GM12878 (cell line): Measurements from ENCODE around the gene RAET1E. TPM values are rescaled to one million over a fixed set of nuclear protein-coding genes. Genes with fewer than 3 reads are reported as not detected.

Experiments
- ATAC-seq: fragments of 200-7000 bp; cut with Tn5 transposase; 3 replicates; pipeline ENCODE4 v1.9.1; 2020; ENCODE audit warnings: mild to moderate bottlenecking, moderate library complexity
- BruUV-seq: library from RNA; stranded (reverse); fragments of 400-500 nt; replicated peaks from 2 replicates; lab custom pipeline; 2021; lab: Mats Ljungman, UMichigan
- CTCF ChIA-PET: fragments of 300-600 bp; sonication (Branson Sonifier 250); formaldehyde crosslinking; extraction: SDS; loops from one replicate; lab custom pipeline; 2021; ENCODE audit warnings: inconsistent platforms; lab: Yijun Ruan, JAX
- POLR2A ChIA-PET: fragments of 350-600 bp; formaldehyde crosslinking; extraction: SDS; loops from one replicate; lab custom pipeline; 2021; ENCODE audit warnings: inconsistent platforms; lab: Charles Lee
- RAD21 ChIA-PET: fragments of 300-600 bp; sonication (Branson Sonifier 250); formaldehyde crosslinking; loops from one replicate; lab custom pipeline; 2023; ENCODE audit warnings: antibody characterized with exemption; ENCODE audit not compliant: unreplicated experiment; lab: Charles Lee
- SMC1A ChIA-PET: fragments of 300-600 bp; sonication (Branson Sonifier 250); formaldehyde crosslinking; loops from one replicate; lab custom pipeline; 2023; ENCODE audit not compliant: unreplicated experiment, uncharacterized antibody; lab: Charles Lee
- DNase-seq: peaks from one replicate; pipeline ENCODE4 v3.0.0-alpha.2; 2011; ENCODE audit warnings: low read depth, low spot score
- FAIRE-seq: peaks from 3 replicates; lab custom pipeline; 2011; peaks lifted over from hg19 to GRCh38; lab: Jason Lieb, UNC
- H2AFZ ChIP-seq: 2 replicates; pipeline ENCODE4 v1.6.0; 2011; ENCODE audit warnings: low read depth, low read length, control low read depth; ENCODE audit not compliant: control insufficient read depth
- H3K27ac ChIP-seq: 2 replicates; pipeline ENCODE4 v1.5.1; 2011; ENCODE audit warnings: control low read depth; ENCODE audit not compliant: control insufficient read depth, insufficient read depth
- H3K27me3 ChIP-seq, 2 experiments: replicated peaks in 1 of 2; 2 replicates each; pipeline versions ENCODE4 v1.6.0 to v1.6.1; 2011; ENCODE audit warnings: low read length in 1 of 2; ENCODE audit not compliant: control insufficient read depth in 2 of 2, insufficient read depth in 2 of 2
- H3K36me3 ChIP-seq, 2 experiments: 2 replicates each; pipeline ENCODE4 v1.5.1; 2011; ENCODE audit warnings: low read length in 1 of 2; ENCODE audit not compliant: control insufficient read depth in 2 of 2, insufficient read depth in 2 of 2
- H3K4me1 ChIP-seq: 2 replicates; pipeline ENCODE4 v1.6.1; 2011; ENCODE audit warnings: mild to moderate bottlenecking, low read length, moderate library complexity, mixed read lengths; ENCODE audit not compliant: control insufficient read depth, insufficient read depth
- H3K4me2 ChIP-seq: 2 replicates; pipeline ENCODE4 v1.6.0; 2011; ENCODE audit warnings: control low read depth; ENCODE audit not compliant: control insufficient read depth, insufficient read depth
- H3K4me3 ChIP-seq: fragments of 200-600 bp; sonication (generic); 2 replicates; pipeline ENCODE4 v1.5.1; 2016
- H3K79me2 ChIP-seq: 2 replicates; pipeline ENCODE4 v1.6.0; 2011; ENCODE audit warnings: low read length; ENCODE audit not compliant: control insufficient read depth, insufficient read depth
- H3K9ac ChIP-seq: 2 replicates; pipeline ENCODE4 v1.8.0; 2011; ENCODE audit warnings: low read length, control low read depth, mixed read lengths; ENCODE audit not compliant: control insufficient read depth, insufficient read depth
- H3K9me3 ChIP-seq: replicated peaks from 3 replicates; pipeline ENCODE4 v1.5.1; 2011; ENCODE audit warnings: mild to moderate bottlenecking, low read length; ENCODE audit not compliant: control insufficient read depth, insufficient read depth
- H4K20me1 ChIP-seq: 2 replicates; pipeline ENCODE4 v1.6.0; 2011; ENCODE audit not compliant: control insufficient read depth, insufficient read depth
- CREB1 ChIP-seq: IDR thresholded peaks from 2 replicates; pipeline ENCODE4 v1.6.1; 2012; ENCODE audit warnings: low read depth, mild to moderate bottlenecking, inconsistent platforms
- EGR1 ChIP-seq, 2 experiments: IDR thresholded peaks; 1 replicate in 1 of 2; 2 replicates in 1 of 2; pipeline ENCODE4 v1.6.1; 2011 to 2012; ENCODE audit warnings: low read depth in 2 of 2, low read length in 2 of 2, borderline replicate concordance in 1 of 2, mild to moderate bottlenecking in 1 of 2, moderate library complexity in 1 of 2
- GATAD2B ChIP-seq: fragments of 450-650 bp; conservative IDR thresholded peaks from 2 replicates; pipeline ENCODE4 v1.6.1; 2017; ENCODE audit warnings: low read depth, mild to moderate bottlenecking, moderate library complexity
- NFYA ChIP-seq: IDR thresholded peaks from 2 replicates; pipeline ENCODE4 v1.6.1; 2011; ENCODE audit warnings: low read depth, mild to moderate bottlenecking, low read length, improper control_type of control experiment, borderline replicate concordance
- NR2C1 ChIP-seq: fragments of 450-650 bp; IDR thresholded peaks from 2 replicates; pipeline ENCODE4 v1.6.1; 2017; ENCODE audit warnings: antibody characterized with exemption, mild to moderate bottlenecking, moderate library complexity
- SMAD5 ChIP-seq: IDR thresholded peaks from 2 replicates; pipeline ENCODE4 v1.6.1; 2016; ENCODE audit warnings: antibody characterized with exemption, low read depth
- SREBF1 ChIP-seq: IDR thresholded peaks from 2 replicates; pipeline ENCODE4 v1.6.1; 2012; ENCODE audit warnings: mild to moderate bottlenecking, low read length
- WRNIP1 ChIP-seq: IDR thresholded peaks from 2 replicates; pipeline ENCODE4 v1.6.1; 2011; ENCODE audit warnings: low read depth, low read length, improper control_type of control experiment, borderline replicate concordance
- ZNF207 ChIP-seq: fragments of 450-650 bp; IDR thresholded peaks from 2 replicates; pipeline ENCODE4 v1.6.1; 2014; ENCODE audit warnings: antibody characterized with exemption, mild to moderate bottlenecking, borderline replicate concordance
- ZNF217 ChIP-seq: fragments of 450-650 bp; IDR thresholded peaks from 2 replicates; pipeline ENCODE4 v1.6.1; 2017; ENCODE audit warnings: antibody characterized with exemption, mild to moderate bottlenecking
- ZNF24 ChIP-seq: fragments of 450-650 bp; IDR thresholded peaks from 2 replicates; pipeline ENCODE4 v1.6.1; 2017; ENCODE audit warnings: antibody characterized with exemption, mild to moderate bottlenecking
- ZNF622 ChIP-seq: fragments of 450-650 bp; IDR thresholded peaks from 2 replicates; pipeline ENCODE4 v1.6.1; 2017; ENCODE audit warnings: mild to moderate bottlenecking, inconsistent platforms
- WGBS: methylation state at CpG from one replicate; pipeline ENCODE4 v1.1.6; 2016; ENCODE audit warnings: low lambda C conversion rate; ENCODE audit not compliant: insufficient replicate concordance, insufficient coverage; ENCODE audit errors: missing lambda C conversion rate; 5-methylcytosine and 5-hydroxymethylcytosine counted together
- in situ Hi-C: fragments of 300-500 bp; cut with MboI; formaldehyde crosslinking; loops from 9 replicates; pipeline ENCODE4 v1.14.3; 2018; ENCODE audit warnings: mixed read lengths
- intact Hi-C: fragments of 100-400 bp; cut with micrococcal nuclease; formaldehyde crosslinking; loops from one replicate; pipeline ENCODE4 v1.14.2; 2022; ENCODE audit not compliant: unreplicated experiment
- polyA plus RNA-seq, 11 experiments: library from polyadenylated mRNA; depleted of rRNA in 4 of 11; unstranded in 6 of 11; stranded (reverse) in 5 of 11; fragments of >200 nt; fragmentation: Nextera tagmentation in 4 of 11; fragmentation: Illumina TruSeq in 1 of 11; extraction: Ambion mirVana in 4 of 11; extraction: Trizol in 1 of 11; gene quantifications; 1 replicate in 1 of 11; 2 replicates in 10 of 11; pipeline versions ENCODE4 v1.2.1 to v1.2.3, GENCODE V29; 2011 to 2016; ENCODE audit warnings: inconsistent platforms in 2 of 11, missing spikeins in 2 of 11, low read depth in 1 of 11
- total RNA-seq, 4 experiments: library from RNA; depleted of rRNA in 3 of 4; stranded (reverse); fragments of >200 nt in 3 of 4; fragmentation: Illumina TruSeq in 1 of 4; extraction: Trizol in 1 of 4; gene quantifications; 2 replicates each; pipeline versions ENCODE4 v1.2.1 to v1.2.3, GENCODE V29; 2013 to 2021
- TF ChIP-seq, protein P1 (sequence below): IDR thresholded peaks from 2 replicates; pipeline ENCODE4 v1.6.1; 2011; ENCODE audit warnings: borderline replicate concordance, low read depth, mild to moderate bottlenecking, moderate library complexity, low read length; ENCODE audit not compliant: insufficient read depth, poor library complexity, severe bottlenecking
- TF ChIP-seq, protein P2 (sequence below): fragments of 450-650 bp; formaldehyde crosslinking; IDR thresholded peaks from 2 replicates; pipeline ENCODE4 v1.4.0; 2020; ENCODE audit warnings: mild to moderate bottlenecking, moderate library complexity
- TF ChIP-seq, protein P3 (sequence below): fragments of 150-350 bp; IDR thresholded peaks from 2 replicates; pipeline ENCODE4 v1.6.1; 2016; ENCODE audit warnings: low read depth, low read length
- TF ChIP-seq, protein P4 (sequence below): IDR thresholded peaks from 2 replicates; pipeline ENCODE4 v1.6.1; 2011; ENCODE audit warnings: low read depth, low read length, improper control_type of control experiment, borderline replicate concordance

The RAET1E gene
- total and polyA plus RNA-seq, 10 of the 15 experiments (the other 5 are each of a cell fraction or from before 2014, with no cell fraction given), result not detected

DNA sequence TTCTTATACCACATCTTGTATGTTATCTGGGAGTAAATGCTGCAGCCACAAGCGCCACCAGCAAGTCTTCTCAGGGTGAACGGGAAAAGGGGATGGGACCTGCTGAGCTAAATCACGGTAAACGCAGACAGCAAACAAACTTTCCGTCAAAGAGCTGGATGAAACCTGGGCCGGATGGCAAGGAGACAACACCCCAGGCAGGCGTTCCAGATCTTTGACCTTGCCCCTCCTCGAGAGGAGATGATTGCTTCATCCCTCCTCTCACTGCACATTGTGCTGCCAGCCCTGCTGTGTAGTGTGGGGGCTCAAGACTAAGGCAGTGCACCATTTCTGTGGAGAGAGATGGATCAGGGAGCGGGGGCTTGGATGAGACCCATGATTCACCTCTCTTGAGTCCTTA, 9.8 kb downstream of the RAET1E start:
- ChIA-PET RAD21 (no interaction called here), POLR2A (no interaction called here), SMC1A (no interaction called here), CTCF (no interaction called here)
- FAIRE-seq, result no peak
- Histone ChIP-seq H3K27ac (no peak overlapping the region), H3K27me3 (no peaks in the 10 kb centered on the region; a peak in 2 of 4 replicates), H3K36me3 (no peaks in the 10 kb centered on the region), H3K4me1 (no peaks in the 10 kb centered on the region), H3K9ac (no peak overlapping the region), H2AFZ (no peak overlapping the region), H3K9me3 (no peaks in the 10 kb centered on the region), H3K79me2 (no peaks in the 10 kb centered on the region), H4K20me1 (no peaks in the 10 kb centered on the region), H3K4me3 (no peak overlapping the region), H3K4me2 (no peak overlapping the region)
- in situ Hi-C loops, result no loop called here
- no TSS peak for BruUV-seq
- DNase-seq, result no peak
- no peak for ATAC-seq
- intact Hi-C loops, result no loop called here
- WGBS, result 24% methylated on average over 9 of the region's 9 CpGs
- TF ChIP-seq ZNF217 (no peak), CREB1 (no peak), ZNF24 (no peak), ZNF207 (no peak), NFYA (no peak), SREBF1 (no peak), ZNF622 (no peak), WRNIP1 (no peak), SMAD5 (no peak), GATAD2B (no peak), NR2C1 (no peak), EGR1 (IDR thresholded peaks at IDR 0.05; ENCODE audit: borderline replicate concordance in 1 of 2, low read depth in 2 of 2, low read length in 2 of 2) (no peak)
- TF ChIP-seq, protein P1, sequence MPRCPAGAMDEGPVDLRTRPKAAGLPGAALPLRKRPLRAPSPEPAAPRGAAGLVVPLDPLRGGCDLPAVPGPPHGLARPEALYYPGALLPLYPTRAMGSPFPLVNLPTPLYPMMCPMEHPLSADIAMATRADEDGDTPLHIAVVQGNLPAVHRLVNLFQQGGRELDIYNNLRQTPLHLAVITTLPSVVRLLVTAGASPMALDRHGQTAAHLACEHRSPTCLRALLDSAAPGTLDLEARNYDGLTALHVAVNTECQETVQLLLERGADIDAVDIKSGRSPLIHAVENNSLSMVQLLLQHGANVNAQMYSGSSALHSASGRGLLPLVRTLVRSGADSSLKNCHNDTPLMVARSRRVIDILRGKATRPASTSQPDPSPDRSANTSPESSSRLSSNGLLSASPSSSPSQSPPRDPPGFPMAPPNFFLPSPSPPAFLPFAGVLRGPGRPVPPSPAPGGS, result no peak
- TF ChIP-seq, protein P2, sequence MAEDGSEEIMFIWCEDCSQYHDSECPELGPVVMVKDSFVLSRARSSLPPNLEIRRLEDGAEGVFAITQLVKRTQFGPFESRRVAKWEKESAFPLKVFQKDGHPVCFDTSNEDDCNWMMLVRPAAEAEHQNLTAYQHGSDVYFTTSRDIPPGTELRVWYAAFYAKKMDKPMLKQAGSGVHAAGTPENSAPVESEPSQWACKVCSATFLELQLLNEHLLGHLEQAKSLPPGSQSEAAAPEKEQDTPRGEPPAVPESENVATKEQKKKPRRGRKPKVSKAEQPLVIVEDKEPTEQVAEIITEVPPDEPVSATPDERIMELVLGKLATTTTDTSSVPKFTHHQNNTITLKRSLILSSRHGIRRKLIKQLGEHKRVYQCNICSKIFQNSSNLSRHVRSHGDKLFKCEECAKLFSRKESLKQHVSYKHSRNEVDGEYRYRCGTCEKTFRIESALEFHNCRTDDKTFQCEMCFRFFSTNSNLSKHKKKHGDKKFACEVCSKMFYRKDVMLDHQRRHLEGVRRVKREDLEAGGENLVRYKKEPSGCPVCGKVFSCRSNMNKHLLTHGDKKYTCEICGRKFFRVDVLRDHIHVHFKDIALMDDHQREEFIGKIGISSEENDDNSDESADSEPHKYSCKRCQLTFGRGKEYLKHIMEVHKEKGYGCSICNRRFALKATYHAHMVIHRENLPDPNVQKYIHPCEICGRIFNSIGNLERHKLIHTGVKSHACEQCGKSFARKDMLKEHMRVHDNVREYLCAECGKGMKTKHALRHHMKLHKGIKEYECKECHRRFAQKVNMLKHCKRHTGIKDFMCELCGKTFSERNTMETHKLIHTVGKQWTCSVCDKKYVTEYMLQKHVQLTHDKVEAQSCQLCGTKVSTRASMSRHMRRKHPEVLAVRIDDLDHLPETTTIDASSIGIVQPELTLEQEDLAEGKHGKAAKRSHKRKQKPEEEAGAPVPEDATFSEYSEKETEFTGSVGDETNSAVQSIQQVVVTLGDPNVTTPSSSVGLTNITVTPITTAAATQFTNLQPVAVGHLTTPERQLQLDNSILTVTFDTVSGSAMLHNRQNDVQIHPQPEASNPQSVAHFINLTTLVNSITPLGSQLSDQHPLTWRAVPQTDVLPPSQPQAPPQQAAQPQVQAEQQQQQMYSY (CRISPR knock-in tag), result no peak
- TF ChIP-seq, protein P3, sequence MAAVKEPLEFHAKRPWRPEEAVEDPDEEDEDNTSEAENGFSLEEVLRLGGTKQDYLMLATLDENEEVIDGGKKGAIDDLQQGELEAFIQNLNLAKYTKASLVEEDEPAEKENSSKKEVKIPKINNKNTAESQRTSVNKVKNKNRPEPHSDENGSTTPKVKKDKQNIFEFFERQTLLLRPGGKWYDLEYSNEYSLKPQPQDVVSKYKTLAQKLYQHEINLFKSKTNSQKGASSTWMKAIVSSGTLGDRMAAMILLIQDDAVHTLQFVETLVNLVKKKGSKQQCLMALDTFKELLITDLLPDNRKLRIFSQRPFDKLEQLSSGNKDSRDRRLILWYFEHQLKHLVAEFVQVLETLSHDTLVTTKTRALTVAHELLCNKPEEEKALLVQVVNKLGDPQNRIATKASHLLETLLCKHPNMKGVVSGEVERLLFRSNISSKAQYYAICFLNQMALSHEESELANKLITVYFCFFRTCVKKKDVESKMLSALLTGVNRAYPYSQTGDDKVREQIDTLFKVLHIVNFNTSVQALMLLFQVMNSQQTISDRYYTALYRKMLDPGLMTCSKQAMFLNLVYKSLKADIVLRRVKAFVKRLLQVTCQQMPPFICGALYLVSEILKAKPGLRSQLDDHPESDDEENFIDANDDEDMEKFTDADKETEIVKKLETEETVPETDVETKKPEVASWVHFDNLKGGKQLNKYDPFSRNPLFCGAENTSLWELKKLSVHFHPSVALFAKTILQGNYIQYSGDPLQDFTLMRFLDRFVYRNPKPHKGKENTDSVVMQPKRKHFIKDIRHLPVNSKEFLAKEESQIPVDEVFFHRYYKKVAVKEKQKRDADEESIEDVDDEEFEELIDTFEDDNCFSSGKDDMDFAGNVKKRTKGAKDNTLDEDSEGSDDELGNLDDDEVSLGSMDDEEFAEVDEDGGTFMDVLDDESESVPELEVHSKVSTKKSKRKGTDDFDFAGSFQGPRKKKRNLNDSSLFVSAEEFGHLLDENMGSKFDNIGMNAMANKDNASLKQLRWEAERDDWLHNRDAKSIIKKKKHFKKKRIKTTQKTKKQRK, result no peak
- TF ChIP-seq, protein P4, sequence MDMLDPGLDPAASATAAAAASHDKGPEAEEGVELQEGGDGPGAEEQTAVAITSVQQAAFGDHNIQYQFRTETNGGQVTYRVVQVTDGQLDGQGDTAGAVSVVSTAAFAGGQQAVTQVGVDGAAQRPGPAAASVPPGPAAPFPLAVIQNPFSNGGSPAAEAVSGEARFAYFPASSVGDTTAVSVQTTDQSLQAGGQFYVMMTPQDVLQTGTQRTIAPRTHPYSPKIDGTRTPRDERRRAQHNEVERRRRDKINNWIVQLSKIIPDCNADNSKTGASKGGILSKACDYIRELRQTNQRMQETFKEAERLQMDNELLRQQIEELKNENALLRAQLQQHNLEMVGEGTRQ, result no peak
